ENCODE measurements around the gene PTDSS2. TPM values are rescaled to one million over a fixed set of nuclear protein-coding genes. Genes with fewer than 3 reads are reported as not detected.

PTDSS2 gene
- total RNA-seq, 1 donor from 2014 or later = 25.5 TPM

GRCh38 chr11:441418-442274 lies 8.4 kb upstream of the PTDSS2 start, which contains the start of gene ANO9:
TSS of gene ANO9 (minus strand) at chr11:442011. CDS start at chr11:441926, 85 bp downstream.
- DNase-seq (peak; percentile 43), ATAC-seq (ENCODE audit: poor library complexity) (no peak)
- intact Hi-C loops (cut with DNase I) = no loop called here

GRCh38 chr11:442611-443081 lies 7.4 kb upstream of the PTDSS2 start:
- intact Hi-C loops (cut with DNase I) = no loop called here
- peak; percentile 37 for DNase-seq
- ATAC-seq (ENCODE audit: poor library complexity) = no peak

- intact Hi-C loops (cut with DNase I) = no loop called here
- DNase-seq = peak; percentile 30
Measured at GRCh38 chr11:443542-444199, 6.4 kb upstream of the PTDSS2 start.

GRCh38 chr11:444396-445144 lies 5.5 kb upstream of the PTDSS2 start:
- ATAC-seq (ENCODE audit: poor library complexity) (no peak), DNase-seq (peak; percentile 45)
- intact Hi-C loops (cut with DNase I) = loop anchor here (5.0 kb wide), 1 partner anchor 37 kb away; no protein-coding TSS in a partner anchor

More at GRCh38 chr11:443542-444199, 6.4 kb upstream of the PTDSS2 start:
- no peak for ATAC-seq (ENCODE audit: poor library complexity)

- peak; percentile 34 for DNase-seq
- ATAC-seq (ENCODE audit: poor library complexity) = no peak
- intact Hi-C loops (cut with DNase I) = loop anchor here (5.0 kb wide), 1 partner anchor 39 kb away; no protein-coding TSS in a partner anchor
Measured at GRCh38 chr11:445765-446588, 4.1 kb upstream of the PTDSS2 start.

GRCh38 chr11:446891-447290 lies 3.2 kb upstream of the PTDSS2 start:
- DNase-seq (peak; percentile 30), ATAC-seq (ENCODE audit: poor library complexity) (no peak)
- intact Hi-C loops (cut with DNase I) = loop anchor here (5.0 kb wide), 1 partner anchor 40 kb away; no protein-coding TSS in a partner anchor

- peak; percentile 98 for DNase-seq
- peak; percentile 88 for ATAC-seq (ENCODE audit: poor library complexity)
- intact Hi-C loops (cut with DNase I) = loop anchor here (5.0 kb wide), 1 partner anchor 41 kb away; no protein-coding TSS in a partner anchor
Measured at GRCh38 chr11:447923-448731, 2.0 kb upstream of the PTDSS2 start.

GRCh38 chr11:450809-451451 lies 851 bp downstream of the PTDSS2 start:
- peak; percentile 1 for ATAC-seq (ENCODE audit: poor library complexity)
- peak; percentile 74 for DNase-seq
- intact Hi-C loops (cut with DNase I) = loop anchor here (5.0 kb wide), 1 partner anchor 51 kb away; no protein-coding TSS in a partner anchor

- ATAC-seq (ENCODE audit: poor library complexity) = no peak
- intact Hi-C loops (cut with DNase I) = loop anchor here (5.0 kb wide), 1 partner anchor 51 kb away; no protein-coding TSS in a partner anchor
Measured at GRCh38 chr11:451738-452137, 1.7 kb downstream of the PTDSS2 start.

GRCh38 chr11:452203-452744 lies 2.2 kb downstream of the PTDSS2 start:
- no peak for DNase-seq
- ATAC-seq (ENCODE audit: poor library complexity) = no peak
- intact Hi-C loops (cut with DNase I) = loop anchor here (5.0 kb wide), 1 partner anchor 50 kb away; no protein-coding TSS in a partner anchor

More at GRCh38 chr11:451738-452137, 1.7 kb downstream of the PTDSS2 start:
- no peak for DNase-seq

GRCh38 chr11:452916-453527 lies 2.9 kb downstream of the PTDSS2 start:
- ATAC-seq (ENCODE audit: poor library complexity) = no peak
- DNase-seq = no peak
- intact Hi-C loops (cut with DNase I) = loop anchor here (5.0 kb wide), 1 partner anchor 49 kb away; no protein-coding TSS in a partner anchor

GRCh38 chr11:453564-453963 lies 3.5 kb downstream of the PTDSS2 start:
- intact Hi-C loops (cut with DNase I) = loop anchor here (5.0 kb wide), 1 partner anchor 49 kb away; no protein-coding TSS in a partner anchor
- ATAC-seq (ENCODE audit: poor library complexity) (no peak), DNase-seq (no peak)

GRCh38 chr11:454043-454442 lies 4.0 kb downstream of the PTDSS2 start:
- intact Hi-C loops (cut with DNase I) = loop anchor here (5.0 kb wide), 1 partner anchor 48 kb away; no protein-coding TSS in a partner anchor
- DNase-seq (no peak), ATAC-seq (ENCODE audit: poor library complexity) (no peak)

GRCh38 chr11:454801-455565 lies 4.9 kb downstream of the PTDSS2 start:
- intact Hi-C loops (cut with DNase I) = loop anchor here (5.0 kb wide), 1 partner anchor 47 kb away; no protein-coding TSS in a partner anchor
- ATAC-seq (ENCODE audit: poor library complexity) = no peak
- DNase-seq = no peak
